Uterus (tissue), 2 donors: ENCODE data around the gene DRD4.

Experiments
- CTCF ChIP-seq, 4 experiments: fragments of 200-600 bp in 2 of 4; fragments of 450-650 bp in 2 of 4; sonication (generic) in 2 of 4; IDR thresholded peaks; one replicate each; pipeline ENCODE4 v1.5.1; 2016 to 2019; ENCODE audit warnings: antibody characterized with exemption in 4 of 4, mild to moderate bottlenecking in 2 of 4, moderate library complexity in 1 of 4
- POLR2A ChIP-seq, 2 donors: fragments of 450-650 bp; IDR thresholded peaks; one replicate each; pipeline ENCODE4 v1.6.1; 2016; ENCODE audit warnings: antibody characterized with exemption in 2 of 2, mild to moderate bottlenecking in 1 of 2, moderate library complexity in 1 of 2

GRCh38 chr11:614623-615503 lies 22.2 kb upstream of the DRD4 start:
- no peak for TF ChIP-seq POLR2A (IDR thresholded peaks at IDR 0.05)
- no peak for TF ChIP-seq CTCF (IDR thresholded peaks at IDR 0.05)
